ENCODE measurements around the gene CATSPERE.

- TF ChIP-seq CTCF (IDR thresholded peaks at IDR 0.05) (no peak), EZH2phosphoT487 (IDR thresholded peaks at IDR 0.05) (no peak)
Observed at GRCh38 chr1:244672946-244673682, 212.0 kb downstream of the CATSPERE start.

All from neural progenitor cell (in vitro differentiated cells).